Measurements from ENCODE around the gene STOM.

Gene STOM

GRCh38 chr9:121299467-121300282 is 70.4 kb downstream of the STOM start:
- Histone ChIP-seq H3K4me2 (ENCODE audit: insufficient read depth, low read length, poor library complexity, severe bottlenecking) (peak overlapping the region; percentile 78), H4K8ac (ENCODE audit: low read depth, low read length) (no peak overlapping the region), H2BK12ac (ENCODE audit: low read length) (peak overlapping the region; percentile 26), H3K4ac (ENCODE audit: low read length) (no peak overlapping the region), H3K14ac (ENCODE audit: low read length) (no peak overlapping the region), H3K79me1 (ENCODE audit: low read depth, low read length) (peaks cover 2% of the 10 kb centered on the region), H2BK5ac (ENCODE audit: low read length) (peak overlapping the region; percentile 22), H3K18ac (ENCODE audit: low read length) (peak overlapping the region; percentile 86), H3K27ac (replicated peaks; ENCODE audit: low read length) (no peak overlapping the region), H3K23ac (ENCODE audit: low read depth, low read length, poor library complexity) (no peak overlapping the region), H3K36me3 (replicated peaks in 1 of 2; ENCODE audit: control insufficient read depth in 2 of 2, insufficient read depth in 2 of 2, low read length in 2 of 2) (no peaks in the 10 kb centered on the region), H2BK15ac (ENCODE audit: low read length) (peak overlapping the region; percentile 63), H3K27me3 (ENCODE audit: control insufficient read depth in 3 of 3, insufficient read depth in 3 of 3, low read depth in 1 of 3, low read length in 3 of 3) (peaks cover 0 to 10% (median 0%) of the 10 kb centered on the region in 3 experiments), H3K9ac (ENCODE audit: low read depth, low read length, poor library complexity) (no peak overlapping the region), H2BK120ac (ENCODE audit: low read depth, low read length) (peak overlapping the region; percentile 10), H4K91ac (ENCODE audit: low read depth, low read length, poor library complexity) (no peak overlapping the region), H2AFZ (ENCODE audit: low read length) (no peak overlapping the region), H2AK5ac (ENCODE audit: low read depth, low read length) (peak overlapping the region; percentile 22), H3K4me3 (ENCODE audit: low read length in 2 of 2) (peak overlapping the region in 1 of 2 donors; percentile 67), H3K4me1 (ENCODE audit: control insufficient read depth in 2 of 2, insufficient read depth in 1 of 2, low read depth in 1 of 2, low read length in 2 of 2) (peaks cover 20% of the 10 kb centered on the region in 2 donors), H3K9me3 (replicated peaks in 1 of 2; ENCODE audit: control insufficient read depth in 2 of 2, insufficient read depth in 1 of 2, low read depth in 1 of 2, low read length in 2 of 2) (no peaks in the 10 kb centered on the region)
- no peak for DNase-seq (ENCODE audit: low spot score)
- no CpG with 5 or more reads among the region's 74 CpGs for WGBS, 2 donors (ENCODE audit: extremely low coverage in 2 of 2, insufficient read length in 2 of 2, insufficient replicate concordance in 1 of 2)

- H2BK12ac ChIP-seq (ENCODE audit: low read length): peak overlapping the region; percentile 26
- H3K18ac ChIP-seq (ENCODE audit: low read length): peak overlapping the region; percentile 54
Measured at GRCh38 chr9:121298689-121299466, 71.2 kb downstream of the STOM start.

GRCh38 chr9:121298016-121298538 is 72.0 kb downstream of the STOM start:
- Histone ChIP-seq H3K14ac (ENCODE audit: low read length) (no peak overlapping the region), H2BK5ac (ENCODE audit: low read length) (no peak overlapping the region), H2BK12ac (ENCODE audit: low read length) (no peak overlapping the region), H3K9me3 (replicated peaks in 1 of 2; ENCODE audit: control insufficient read depth in 2 of 2, insufficient read depth in 1 of 2, low read depth in 1 of 2, low read length in 2 of 2) (no peaks in the 10 kb centered on the region), H3K9ac (ENCODE audit: low read depth, low read length, poor library complexity) (no peak overlapping the region), H2AFZ (ENCODE audit: low read length) (peak overlapping the region; percentile 65), H2BK15ac (ENCODE audit: low read length) (no peak overlapping the region), H3K27me3 (ENCODE audit: control insufficient read depth in 3 of 3, insufficient read depth in 3 of 3, low read depth in 1 of 3, low read length in 3 of 3) (peaks cover 0 to 10% (median 0%) of the 10 kb centered on the region in 3 experiments), H3K4me2 (ENCODE audit: insufficient read depth, low read length, poor library complexity, severe bottlenecking) (no peak overlapping the region), H3K4me3 (ENCODE audit: low read length in 2 of 2) (no peak overlapping the region), H4K8ac (ENCODE audit: low read depth, low read length) (no peak overlapping the region), H3K23ac (ENCODE audit: low read depth, low read length, poor library complexity) (no peak overlapping the region), H3K79me1 (ENCODE audit: low read depth, low read length) (peaks cover 2% of the 10 kb centered on the region), H2BK120ac (ENCODE audit: low read depth, low read length) (no peak overlapping the region), H3K36me3 (replicated peaks in 1 of 2; ENCODE audit: control insufficient read depth in 2 of 2, insufficient read depth in 2 of 2, low read length in 2 of 2) (no peaks in the 10 kb centered on the region), H2AK5ac (ENCODE audit: low read depth, low read length) (no peak overlapping the region), H3K27ac (replicated peaks; ENCODE audit: low read length) (no peak overlapping the region), H3K4ac (ENCODE audit: low read length) (no peak overlapping the region), H3K4me1 (ENCODE audit: control insufficient read depth in 2 of 2, insufficient read depth in 1 of 2, low read depth in 1 of 2, low read length in 2 of 2) (peaks cover 20 to 21% of the 10 kb centered on the region in 2 donors), H3K18ac (ENCODE audit: low read length) (no peak overlapping the region), H4K91ac (ENCODE audit: low read depth, low read length, poor library complexity) (no peak overlapping the region)
- DNase-seq (ENCODE audit: low spot score): peak; percentile 21
- WGBS, 2 donors (ENCODE audit: extremely low coverage in 2 of 2, insufficient read length in 2 of 2, insufficient replicate concordance in 1 of 2): no CpG with 5 or more reads among the region's 7 CpGs

More at GRCh38 chr9:121298689-121299466, 71.2 kb downstream of the STOM start:
- H3K9ac ChIP-seq (ENCODE audit: low read depth, low read length, poor library complexity): no peak overlapping the region
- no peak overlapping the region for H3K23ac ChIP-seq (ENCODE audit: low read depth, low read length, poor library complexity)
- H2BK15ac ChIP-seq (ENCODE audit: low read length): peak overlapping the region; percentile 63
- no peak overlapping the region for H2BK120ac ChIP-seq (ENCODE audit: low read depth, low read length)
- H2AFZ ChIP-seq (ENCODE audit: low read length): peak overlapping the region; percentile 65
- H4K8ac ChIP-seq (ENCODE audit: low read depth, low read length): no peak overlapping the region
- no peak overlapping the region for H4K91ac ChIP-seq (ENCODE audit: low read depth, low read length, poor library complexity)
- DNase-seq (ENCODE audit: low spot score): no peak
- peak overlapping the region; percentile 22 for H2AK5ac ChIP-seq (ENCODE audit: low read depth, low read length)
- H3K27me3 ChIP-seq (ENCODE audit: control insufficient read depth in 3 of 3, insufficient read depth in 3 of 3, low read depth in 1 of 3, low read length in 3 of 3): peaks cover 0 to 10% (median 0%) of the 10 kb centered on the region in 3 experiments
- H2BK5ac ChIP-seq (ENCODE audit: low read length): peak overlapping the region; percentile 22
- H3K79me1 ChIP-seq (ENCODE audit: low read depth, low read length): peaks cover 2% of the 10 kb centered on the region
- no peaks in the 10 kb centered on the region for H3K9me3 ChIP-seq (replicated peaks in 1 of 2; ENCODE audit: control insufficient read depth in 2 of 2, insufficient read depth in 1 of 2, low read depth in 1 of 2, low read length in 2 of 2)
- H3K36me3 ChIP-seq (replicated peaks in 1 of 2; ENCODE audit: control insufficient read depth in 2 of 2, insufficient read depth in 2 of 2, low read length in 2 of 2): no peaks in the 10 kb centered on the region
- no CpG with 5 or more reads among the region's 13 CpGs for WGBS, 2 donors (ENCODE audit: extremely low coverage in 2 of 2, insufficient read length in 2 of 2, insufficient replicate concordance in 1 of 2)
- H3K4me2 ChIP-seq (ENCODE audit: insufficient read depth, low read length, poor library complexity, severe bottlenecking): peak overlapping the region; percentile 78
- no peak overlapping the region for H3K14ac ChIP-seq (ENCODE audit: low read length)
- no peak overlapping the region for H3K4me3 ChIP-seq (ENCODE audit: low read length in 2 of 2)
- peaks cover 20% of the 10 kb centered on the region in 2 donors for H3K4me1 ChIP-seq (ENCODE audit: control insufficient read depth in 2 of 2, insufficient read depth in 1 of 2, low read depth in 1 of 2, low read length in 2 of 2)
- no peak overlapping the region for H3K4ac ChIP-seq (ENCODE audit: low read length)
- peak overlapping the region; percentile 11 for H3K27ac ChIP-seq (replicated peaks; ENCODE audit: low read length)
